ENCODE results near the gene KBTBD13. TPM values are rescaled to one million over a fixed set of nuclear protein-coding genes. Genes with fewer than 3 reads are reported as not detected.

Gene KBTBD13
- total RNA-seq, 2 donors from 2014 or later, result 0.63 to 3.1 TPM

DNA sequence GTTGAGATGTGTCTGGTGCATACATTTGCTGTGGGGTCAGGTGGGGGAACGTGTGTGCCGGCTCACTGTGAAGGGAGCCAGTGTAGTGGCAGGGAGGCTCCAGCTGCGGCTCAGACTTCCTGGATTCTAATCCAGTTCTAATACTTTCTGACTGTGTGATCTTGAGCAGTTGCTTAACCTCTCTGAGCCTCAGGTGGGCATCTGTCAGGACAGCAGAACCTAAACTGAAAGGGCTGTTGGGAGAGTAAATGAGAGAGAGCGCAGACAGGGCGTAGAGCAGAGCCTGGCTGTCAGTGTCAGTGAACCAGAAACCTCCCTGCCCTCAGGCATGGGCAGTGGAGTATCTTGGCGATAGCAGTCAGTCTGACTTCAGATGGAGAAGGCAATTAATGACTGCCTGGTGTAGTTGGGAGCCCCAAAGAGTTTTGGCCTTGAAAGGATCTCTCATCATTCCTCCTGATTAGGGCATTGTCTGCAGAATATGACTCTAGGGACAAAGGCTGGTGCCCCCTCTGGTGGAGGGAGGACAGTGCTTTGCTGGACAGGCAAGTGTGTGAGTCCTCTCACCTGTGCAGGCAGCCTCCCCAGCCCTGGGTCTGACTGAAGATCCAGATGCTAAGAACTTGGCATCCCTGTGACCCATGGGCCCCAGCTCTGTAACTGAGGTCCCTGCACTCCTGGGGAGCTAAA lies 9.6 kb downstream of the KBTBD13 start:
- peaks cover 67 to 96% of the 10 kb centered on the region in 2 donors for H3K4me1 ChIP-seq (ENCODE audit: control insufficient read depth in 1 of 2, low read depth in 2 of 2)
- TF ChIP-seq, protein P1, sequence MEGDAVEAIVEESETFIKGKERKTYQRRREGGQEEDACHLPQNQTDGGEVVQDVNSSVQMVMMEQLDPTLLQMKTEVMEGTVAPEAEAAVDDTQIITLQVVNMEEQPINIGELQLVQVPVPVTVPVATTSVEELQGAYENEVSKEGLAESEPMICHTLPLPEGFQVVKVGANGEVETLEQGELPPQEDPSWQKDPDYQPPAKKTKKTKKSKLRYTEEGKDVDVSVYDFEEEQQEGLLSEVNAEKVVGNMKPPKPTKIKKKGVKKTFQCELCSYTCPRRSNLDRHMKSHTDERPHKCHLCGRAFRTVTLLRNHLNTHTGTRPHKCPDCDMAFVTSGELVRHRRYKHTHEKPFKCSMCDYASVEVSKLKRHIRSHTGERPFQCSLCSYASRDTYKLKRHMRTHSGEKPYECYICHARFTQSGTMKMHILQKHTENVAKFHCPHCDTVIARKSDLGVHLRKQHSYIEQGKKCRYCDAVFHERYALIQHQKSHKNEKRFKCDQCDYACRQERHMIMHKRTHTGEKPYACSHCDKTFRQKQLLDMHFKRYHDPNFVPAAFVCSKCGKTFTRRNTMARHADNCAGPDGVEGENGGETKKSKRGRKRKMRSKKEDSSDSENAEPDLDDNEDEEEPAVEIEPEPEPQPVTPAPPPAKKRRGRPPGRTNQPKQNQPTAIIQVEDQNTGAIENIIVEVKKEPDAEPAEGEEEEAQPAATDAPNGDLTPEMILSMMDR (IDR thresholded peaks at IDR 0.05), result peak; percentile 11

DNA sequence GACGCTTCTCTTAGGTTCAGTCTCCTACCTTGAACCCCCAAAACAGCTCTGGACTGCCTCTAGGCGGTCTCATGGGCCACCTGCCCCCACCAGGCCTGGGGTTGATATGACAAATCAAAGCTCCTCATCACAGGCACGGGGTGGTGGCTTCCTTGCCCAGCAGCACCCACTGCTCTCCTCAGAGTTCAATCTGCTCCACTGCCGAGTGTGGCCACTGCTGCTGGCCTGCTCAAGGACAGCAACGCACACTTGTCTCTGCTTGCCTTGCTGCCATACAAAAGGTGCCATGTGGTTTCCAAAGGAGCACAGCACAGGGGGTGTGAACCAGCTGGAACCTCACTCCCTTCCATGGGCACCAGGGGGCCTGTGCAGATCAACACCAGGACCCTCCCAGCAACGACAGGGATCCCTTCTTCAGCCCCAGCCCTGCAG lies 10.2 kb downstream of the KBTBD13 start:
- ATAC-seq (ENCODE audit: insufficient number of reproducible peaks, low FRiP score, low read depth) (no peak), DNase-seq (ENCODE audit: low spot score) (no peak)
- H3K4me3 ChIP-seq, result no peak overlapping the region
- peaks cover 63 to 96% of the 10 kb centered on the region in 2 donors for H3K4me1 ChIP-seq (ENCODE audit: control insufficient read depth in 1 of 2, low read depth in 2 of 2)
- no peaks in the 10 kb centered on the region for H3K27me3 ChIP-seq (replicated peaks; ENCODE audit: insufficient read depth)
- TF ChIP-seq, protein P1 (IDR thresholded peaks at IDR 0.05), result peak; percentile 15
- no peaks in the 10 kb centered on the region for H3K9me3 ChIP-seq
- H3K36me3 ChIP-seq, result no peaks in the 10 kb centered on the region
- H3K27ac ChIP-seq, result peak overlapping the region; percentile 96 to 99

More for the DNA sequence above, 9.6 kb downstream of the KBTBD13 start:
- Histone ChIP-seq H3K36me3 (no peaks in the 10 kb centered on the region), H3K27ac (peak overlapping the region; percentile 96 to 99), H3K4me3 (no peak overlapping the region), H3K27me3 (replicated peaks; ENCODE audit: insufficient read depth) (no peaks in the 10 kb centered on the region), H3K9me3 (no peaks in the 10 kb centered on the region)
- ATAC-seq (ENCODE audit: insufficient number of reproducible peaks, low FRiP score, low read depth) (no peak), DNase-seq (ENCODE audit: low spot score) (no peak)

DNA sequence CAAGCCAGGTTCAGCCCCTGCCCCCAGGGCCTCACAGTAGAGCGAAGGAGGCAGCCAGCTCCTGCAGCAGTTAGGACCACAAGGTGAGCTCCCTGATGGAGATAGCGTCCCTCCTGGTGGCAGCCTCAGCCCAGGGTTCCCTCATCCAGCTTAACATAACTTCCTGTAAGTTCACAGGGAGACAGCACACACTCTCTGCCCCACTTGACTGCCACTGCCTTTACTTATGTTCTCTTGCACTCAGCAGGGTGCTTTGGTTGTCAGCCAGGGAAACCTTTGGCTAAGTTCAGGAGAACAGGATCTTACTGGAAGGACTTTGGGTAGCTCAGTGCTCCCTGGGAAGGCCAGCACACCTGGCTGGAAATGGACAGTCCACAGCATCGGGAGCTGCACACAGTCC lies 10.9 kb downstream of the KBTBD13 start:
- DNase-seq (ENCODE audit: low spot score) (no peak), ATAC-seq (ENCODE audit: insufficient number of reproducible peaks, low FRiP score, low read depth) (no peak)
- Histone ChIP-seq H3K27me3 (replicated peaks; ENCODE audit: insufficient read depth) (no peaks in the 10 kb centered on the region), H3K4me3 (peak overlapping the region; percentile 2), H3K9me3 (no peaks in the 10 kb centered on the region), H3K36me3 (no peaks in the 10 kb centered on the region), H3K4me1 (ENCODE audit: control insufficient read depth in 1 of 2, low read depth in 2 of 2) (peaks cover 57 to 96% of the 10 kb centered on the region in 2 donors), H3K27ac (peak overlapping the region; percentile 96 to 99)
- TF ChIP-seq, protein P1 (IDR thresholded peaks at IDR 0.05), result no peak

DNA sequence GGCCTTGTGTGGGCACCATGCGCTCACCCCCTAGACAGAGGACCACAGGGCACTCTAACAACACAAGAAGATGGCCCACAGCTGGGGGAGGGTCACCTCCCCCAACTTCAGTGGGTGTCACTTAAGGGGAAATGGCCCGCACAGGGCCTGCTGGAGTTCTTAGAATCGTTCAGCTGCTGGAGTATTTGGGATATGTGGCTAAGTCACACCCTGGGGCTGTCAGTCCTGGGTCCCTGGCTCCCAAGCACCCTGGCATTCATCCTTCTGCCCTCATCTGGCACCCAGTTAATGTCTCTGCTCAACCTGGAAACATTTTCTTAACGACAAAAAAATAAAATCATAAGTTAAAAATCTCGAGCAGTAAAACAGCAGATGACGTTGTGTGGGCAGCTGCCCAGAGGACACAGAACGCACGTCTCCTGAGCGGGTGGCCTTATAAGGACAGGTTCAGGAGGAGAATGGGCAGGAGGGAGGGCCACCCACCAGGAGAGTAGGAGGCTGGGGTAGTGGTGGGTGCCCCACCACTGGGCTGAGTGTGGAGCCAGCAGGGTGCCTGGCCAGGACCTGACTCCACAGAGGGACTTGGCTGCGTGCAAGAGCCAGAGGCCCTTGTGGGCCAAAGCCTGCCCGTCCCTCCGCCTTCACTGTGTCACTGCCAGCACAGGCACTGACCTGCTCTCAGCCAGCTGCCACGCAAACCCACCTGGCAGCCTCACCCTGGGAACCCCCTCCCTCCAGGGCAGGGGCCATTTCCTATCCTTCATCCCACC lies 11.5 kb downstream of the KBTBD13 start:
- H3K4me3 ChIP-seq, result peak overlapping the region; percentile 2
- peak; percentile 92 for DNase-seq (ENCODE audit: low spot score)
- H3K27ac ChIP-seq, result peak overlapping the region; percentile 96 to 99
- peak; percentile 71 for ATAC-seq (ENCODE audit: insufficient number of reproducible peaks, low FRiP score, low read depth)
- peaks cover 54 to 96% of the 10 kb centered on the region in 2 donors for H3K4me1 ChIP-seq (ENCODE audit: control insufficient read depth in 1 of 2, low read depth in 2 of 2)
- H3K27me3 ChIP-seq (replicated peaks; ENCODE audit: insufficient read depth), result no peaks in the 10 kb centered on the region
- TF ChIP-seq, protein P1 (IDR thresholded peaks at IDR 0.05), result peak; percentile 6
- no peaks in the 10 kb centered on the region for H3K36me3 ChIP-seq
- H3K9me3 ChIP-seq, result no peaks in the 10 kb centered on the region

DNA sequence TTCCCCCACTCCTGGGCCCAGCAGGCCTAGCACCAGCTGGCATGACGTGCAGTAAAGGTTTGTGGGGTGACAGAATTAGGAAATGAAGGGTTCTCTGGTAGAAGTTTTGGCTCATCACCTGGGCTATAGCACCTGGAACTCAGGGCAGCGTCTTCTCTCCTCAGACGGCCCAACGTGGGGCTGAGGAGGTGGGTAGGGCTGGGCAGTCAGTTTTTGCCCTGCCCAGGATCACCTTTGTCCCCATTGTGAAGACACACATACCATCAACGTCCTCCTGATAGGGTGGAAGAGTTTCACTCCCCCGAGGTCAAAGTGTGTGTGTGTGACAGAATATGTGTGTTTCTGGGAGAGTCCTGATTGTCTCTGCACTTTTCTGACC lies 12.1 kb downstream of the KBTBD13 start:
- TF ChIP-seq, protein P1 (IDR thresholded peaks at IDR 0.05), result peak; percentile 2
- H3K4me3 ChIP-seq, result no peak overlapping the region
- H3K4me1 ChIP-seq (ENCODE audit: control insufficient read depth in 1 of 2, low read depth in 2 of 2), result peaks cover 50 to 96% of the 10 kb centered on the region in 2 donors
- H3K9me3 ChIP-seq, result no peaks in the 10 kb centered on the region
- H3K27ac ChIP-seq, result peak overlapping the region; percentile 96 to 99
- H3K36me3 ChIP-seq, result no peaks in the 10 kb centered on the region
- DNase-seq (ENCODE audit: low spot score) (no peak), ATAC-seq (ENCODE audit: insufficient number of reproducible peaks, low FRiP score, low read depth) (no peak)
- H3K27me3 ChIP-seq (replicated peaks; ENCODE audit: insufficient read depth), result no peaks in the 10 kb centered on the region

All from thoracic aorta (tissue), 2 donors.